ENCODE measurements around the gene ORC3. TPM values are rescaled to one million over a fixed set of nuclear protein-coding genes. Genes with fewer than 3 reads are reported as not detected.
A peak's percentile ranks its signal among the peaks of the same experiment; 100 is the strongest.
"Not testable (repeated sequence)": the region's sequence is repeated elsewhere in the genome, so short reads cannot be mapped to it uniquely, and the experiment has no call there.

ORC3 gene
- total and polyA plus RNA-seq, 2 donors, result 16.5 to 56.9 TPM

GRCh38 chr6:87699576-87699975 is 109.6 kb downstream of the ORC3 start:
- Histone ChIP-seq H3K27ac (ENCODE audit: low read depth) (no peak overlapping the region), H3K36me3 (ENCODE audit: insufficient read depth) (no peaks in the 10 kb centered on the region), H3K4me3 (ENCODE audit: low read depth, low read length) (peak overlapping the region; percentile 26), H3K4me1 (ENCODE audit: insufficient read depth) (peaks cover 2% of the 10 kb centered on the region)
- 2% methylated on average over 4 of the region's 4 CpGs for WGBS
- DNase-seq (ENCODE audit: extremely low spot score), result no peak

DNA sequence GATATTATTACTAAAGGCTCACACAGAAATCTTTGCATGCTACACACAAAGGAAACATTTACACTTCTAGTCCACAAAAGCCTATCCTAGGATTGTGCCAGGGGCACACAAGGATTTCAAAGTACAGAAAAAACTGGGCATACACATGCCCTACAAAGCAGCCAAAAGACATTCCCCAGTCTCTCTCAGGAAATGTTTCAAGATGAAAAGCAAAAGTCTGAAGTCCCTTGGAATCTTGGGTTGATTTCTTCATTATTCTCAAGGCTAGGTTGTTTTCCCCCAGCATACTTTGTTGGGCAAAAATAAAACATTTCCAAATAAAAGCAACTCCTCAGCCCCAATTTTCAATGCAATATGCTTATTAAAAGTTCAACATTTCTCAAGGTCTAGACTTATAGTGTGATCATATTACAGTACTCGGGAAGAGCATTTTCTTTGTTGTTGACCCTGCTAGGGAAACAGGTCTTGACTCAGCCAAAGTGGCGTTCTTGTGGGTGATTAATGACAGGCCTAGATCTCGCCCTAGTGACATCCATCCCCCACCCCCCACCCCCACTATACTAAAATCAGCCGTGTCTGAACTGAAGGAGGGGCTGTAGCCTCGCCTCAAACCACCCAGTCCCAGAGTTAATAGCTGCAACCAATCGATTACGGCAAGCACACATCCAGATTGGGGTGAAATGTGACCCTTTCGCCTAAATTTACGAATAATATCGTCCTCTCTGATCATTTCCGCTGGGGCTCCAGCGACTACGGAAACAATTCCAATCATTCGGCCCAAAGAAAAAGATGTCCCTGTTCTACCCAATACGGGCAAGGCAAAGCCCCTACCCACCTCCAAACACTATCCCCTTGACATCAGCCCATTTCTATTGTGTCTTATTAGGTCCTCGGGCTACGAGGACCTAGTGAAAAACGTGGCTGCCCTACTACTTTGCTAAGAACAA is 110.7 kb downstream of the ORC3 start:
- peaks cover 2% of the 10 kb centered on the region for H3K4me1 ChIP-seq (ENCODE audit: insufficient read depth)
- peak overlapping the region; percentile 94 for H3K4me3 ChIP-seq (ENCODE audit: low read depth, low read length)
- no peak for DNase-seq (ENCODE audit: extremely low spot score)
- H3K36me3 ChIP-seq (ENCODE audit: insufficient read depth), result no peaks in the 10 kb centered on the region
- peak overlapping the region; percentile 98 for H3K27ac ChIP-seq (ENCODE audit: low read depth)
- WGBS, result under 1% methylated on average over 18 of the region's 18 CpGs

GRCh38 chr6:87701344-87701675 is 111.4 kb downstream of the ORC3 start:
- peak overlapping the region; percentile 94 for H3K4me3 ChIP-seq (ENCODE audit: low read depth, low read length)
- no peaks in the 10 kb centered on the region for H3K36me3 ChIP-seq (ENCODE audit: insufficient read depth)
- H3K4me1 ChIP-seq (ENCODE audit: insufficient read depth), result peaks cover 2% of the 10 kb centered on the region
- peak overlapping the region; percentile 98 for H3K27ac ChIP-seq (ENCODE audit: low read depth)
- DNase-seq (ENCODE audit: extremely low spot score), result no peak
- WGBS, result under 1% methylated on average over 36 of the region's 36 CpGs

GRCh38 chr6:87701676-87702588 is 112.0 kb downstream of the ORC3 start, which contains the start of gene AKIRIN2:
TSS of gene AKIRIN2 (minus strand) at chr6:87702233. CDS start at chr6:87701684, 549 bp downstream.
- DNase-seq (ENCODE audit: extremely low spot score), result peak; percentile 97
- no peaks in the 10 kb centered on the region for H3K36me3 ChIP-seq (ENCODE audit: insufficient read depth)
- peaks cover 2% of the 10 kb centered on the region for H3K4me1 ChIP-seq (ENCODE audit: insufficient read depth)
- H3K4me3 ChIP-seq (ENCODE audit: low read depth, low read length), result peak within 1 kb of the TSS; percentile 94
- under 1% methylated on average over 88 of the region's 88 CpGs for WGBS
- H3K27ac ChIP-seq (ENCODE audit: low read depth), result peak within 1 kb of the TSS; percentile 98

GRCh38 chr6:87702589-87702945 is 112.6 kb downstream of the ORC3 start:
- Histone ChIP-seq H3K27ac (ENCODE audit: low read depth) (peak overlapping the region; percentile 38), H3K4me1 (ENCODE audit: insufficient read depth) (peaks cover 2% of the 10 kb centered on the region), H3K4me3 (ENCODE audit: low read depth, low read length) (peak overlapping the region; percentile 50), H3K36me3 (ENCODE audit: insufficient read depth) (no peaks in the 10 kb centered on the region)
- 1% methylated on average over 7 of the region's 7 CpGs for WGBS
- DNase-seq (ENCODE audit: extremely low spot score), result no peak

DNA sequence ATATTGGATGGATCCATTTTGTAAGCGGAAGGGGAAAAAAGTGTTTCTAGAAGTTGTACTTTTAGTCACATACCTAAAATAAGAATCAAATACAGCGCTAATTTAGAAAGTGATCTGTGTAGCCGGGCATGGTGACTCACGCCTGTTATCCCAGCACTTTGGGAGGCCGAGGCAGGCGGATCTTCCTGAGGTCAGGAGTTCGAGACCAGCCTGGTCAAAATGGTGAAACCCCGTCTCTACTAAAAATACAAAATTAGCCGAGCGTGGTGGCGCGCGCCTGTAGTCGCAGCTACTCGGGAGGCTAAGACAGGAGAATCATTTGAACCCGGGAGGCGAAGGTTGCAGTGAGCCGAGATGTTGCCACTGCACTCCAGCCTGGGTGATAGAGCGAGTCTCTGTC is 113.1 kb downstream of the ORC3 start:
- WGBS, result 83% methylated on average over 19 of the region's 19 CpGs
- not testable (repeated sequence) for H3K4me1 ChIP-seq (ENCODE audit: insufficient read depth); H3K4me3 ChIP-seq (ENCODE audit: low read depth, low read length); DNase-seq (ENCODE audit: extremely low spot score); H3K36me3 ChIP-seq (ENCODE audit: insufficient read depth)
- peak overlapping the region; percentile 38 for H3K27ac ChIP-seq (ENCODE audit: low read depth)

DNA sequence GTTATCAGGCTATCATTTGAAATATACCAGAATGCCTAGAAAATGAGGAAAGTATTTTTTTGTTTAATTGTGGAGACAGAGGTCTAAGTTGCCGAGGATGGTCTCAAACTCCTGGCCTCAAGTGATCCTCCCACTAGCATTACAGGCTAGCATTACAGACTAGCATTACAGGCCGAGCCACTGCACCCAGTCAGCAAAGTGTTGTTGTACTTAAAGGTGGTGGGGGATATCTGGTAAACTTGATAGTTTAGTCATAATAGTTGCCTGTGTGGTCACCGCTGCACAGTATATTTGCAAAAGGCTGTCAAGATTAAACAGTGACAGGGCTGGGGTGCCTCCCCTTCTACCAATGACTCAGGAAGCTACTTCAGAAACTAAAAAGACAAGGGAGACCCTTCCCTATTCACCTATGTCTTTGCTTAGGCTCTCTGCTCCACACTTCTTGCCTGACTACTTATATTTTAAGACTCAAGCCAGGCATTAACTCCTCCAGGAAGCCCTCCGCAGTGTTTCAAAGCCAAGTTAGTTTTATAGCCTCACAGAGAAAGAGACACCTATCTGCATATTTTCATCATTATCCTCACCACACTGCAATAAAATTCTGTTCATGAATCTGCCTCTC is 115.2 kb downstream of the ORC3 start:
- 64% methylated on average over 4 of the region's 4 CpGs for WGBS
- Histone ChIP-seq H3K4me1 (ENCODE audit: insufficient read depth) (no peaks in the 10 kb centered on the region), H3K4me3 (ENCODE audit: low read depth, low read length) (no peak overlapping the region), H3K36me3 (ENCODE audit: insufficient read depth) (no peaks in the 10 kb centered on the region), H3K27ac (ENCODE audit: low read depth) (no peak overlapping the region)
- no peak for DNase-seq (ENCODE audit: extremely low spot score)

GRCh38 chr6:87706187-87706966 is 116.4 kb downstream of the ORC3 start:
- Histone ChIP-seq H3K27ac (ENCODE audit: low read depth) (no peak overlapping the region), H3K36me3 (ENCODE audit: insufficient read depth) (no peaks in the 10 kb centered on the region), H3K4me1 (ENCODE audit: insufficient read depth) (no peaks in the 10 kb centered on the region), H3K4me3 (ENCODE audit: low read depth, low read length) (no peak overlapping the region)
- no peak for DNase-seq (ENCODE audit: extremely low spot score)
- WGBS, result 85% methylated on average over 3 of the region's 3 CpGs

DNA sequence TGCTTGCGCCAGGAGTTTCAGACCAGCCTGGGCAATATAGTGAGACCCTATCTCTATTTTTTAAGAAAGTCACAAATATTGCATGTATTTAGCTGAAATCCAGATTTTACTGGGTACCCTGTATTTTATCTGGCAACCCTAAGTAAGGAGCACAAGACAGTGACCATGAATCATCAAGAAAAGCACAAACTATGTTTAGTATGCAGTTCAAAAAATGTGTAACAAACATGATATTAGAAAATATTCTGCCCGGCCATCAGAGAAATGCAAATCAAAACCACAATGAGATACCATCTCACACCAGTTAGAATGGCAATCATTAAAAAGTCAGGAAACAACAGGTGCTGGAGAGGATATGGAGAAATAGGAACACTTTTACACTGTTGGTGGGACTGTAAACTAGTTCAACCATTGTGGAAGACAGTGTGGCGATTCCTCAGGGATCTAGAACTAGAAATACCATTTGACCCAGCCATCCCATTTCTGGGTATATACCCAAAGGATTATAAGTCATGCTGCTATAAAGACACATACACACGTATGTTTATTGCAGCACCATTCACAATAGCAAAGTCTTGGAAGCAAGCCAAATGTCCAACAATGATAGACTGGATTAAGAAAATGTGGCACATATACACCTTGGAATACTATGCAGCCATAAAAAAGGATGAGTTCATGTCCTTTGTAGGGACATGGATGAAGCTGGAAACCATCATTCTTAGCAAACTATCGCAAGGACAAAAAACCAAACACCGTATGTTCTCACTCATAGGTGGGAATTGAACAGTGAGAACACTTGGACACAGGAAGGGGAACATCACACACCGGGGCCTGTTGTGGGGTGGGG is 118.9 kb downstream of the ORC3 start:
- DNase-seq (ENCODE audit: extremely low spot score); H3K36me3 ChIP-seq (ENCODE audit: insufficient read depth); H3K4me3 ChIP-seq (ENCODE audit: low read depth, low read length); H3K4me1 ChIP-seq (ENCODE audit: insufficient read depth); H3K27ac ChIP-seq (ENCODE audit: low read depth): not testable (repeated sequence)
- WGBS, result 86% methylated on average over 6 of the region's 7 CpGs

- Histone ChIP-seq H3K4me1 (ENCODE audit: insufficient read depth) (no peaks in the 10 kb centered on the region), H3K27ac (ENCODE audit: low read depth) (no peak overlapping the region), H3K4me3 (ENCODE audit: low read depth, low read length) (no peak overlapping the region), H3K36me3 (ENCODE audit: insufficient read depth) (no peaks in the 10 kb centered on the region)
- 85% methylated on average over 3 of the region's 3 CpGs for WGBS
- DNase-seq (ENCODE audit: extremely low spot score), result no peak
Observed at GRCh38 chr6:87710090-87710489, 120.2 kb downstream of the ORC3 start.

- not testable (repeated sequence) for H3K4me3 ChIP-seq (ENCODE audit: low read depth, low read length); H3K36me3 ChIP-seq (ENCODE audit: insufficient read depth); H3K4me1 ChIP-seq (ENCODE audit: insufficient read depth); DNase-seq (ENCODE audit: extremely low spot score); H3K27ac ChIP-seq (ENCODE audit: low read depth)
- WGBS, result 94% methylated on average over 3 of the region's 3 CpGs
Observed at GRCh38 chr6:87712713-87713112, 122.8 kb downstream of the ORC3 start.

GRCh38 chr6:87714093-87714842 is 124.3 kb downstream of the ORC3 start:
- no peak overlapping the region for H3K27ac ChIP-seq (ENCODE audit: low read depth)
- H3K4me3 ChIP-seq (ENCODE audit: low read depth, low read length), result no peak overlapping the region
- WGBS, result 85% methylated on average over 2 of the region's 2 CpGs
- no peaks in the 10 kb centered on the region for H3K4me1 ChIP-seq (ENCODE audit: insufficient read depth)
- DNase-seq (ENCODE audit: extremely low spot score), result no peak
- no peaks in the 10 kb centered on the region for H3K36me3 ChIP-seq (ENCODE audit: insufficient read depth)

Measured in urinary bladder (tissue), 4 donors.